H9 (cell line): Measurements from ENCODE around the gene RAI14. TPM values are rescaled to one million over a fixed set of nuclear protein-coding genes. Genes with fewer than 3 reads are reported as not detected.

Experiments used
- DNase-seq: peaks from one replicate; pipeline ENCODE4 v3.0.0-alpha.2; 2017
- H2AFZ ChIP-seq: one replicate; pipeline ENCODE4 v1.6.1; 2013; ENCODE audit warnings: mild to moderate bottlenecking, low read length, control low read depth, moderate library complexity
- H2AK5ac ChIP-seq: 2 replicates; pipeline ENCODE4 v1.6.1; 2013; ENCODE audit warnings: low read length, control low read depth, mixed read lengths; ENCODE audit not compliant: insufficient read length
- H2BK120ac ChIP-seq: one replicate; pipeline ENCODE4 v1.6.1; 2013; ENCODE audit warnings: low read depth, mild to moderate bottlenecking, low read length, control low read depth, inconsistent platforms; ENCODE audit not compliant: poor library complexity, severe bottlenecking
- H2BK12ac ChIP-seq: 2 replicates; pipeline ENCODE4 v1.6.1; 2013; ENCODE audit warnings: low read length, control low read depth, mixed read lengths, low read depth; ENCODE audit not compliant: insufficient read length
- H2BK15ac ChIP-seq: 2 replicates; pipeline ENCODE4 v1.6.1; 2013; ENCODE audit warnings: low read depth, low read length, control low read depth
- H2BK20ac ChIP-seq: one replicate; pipeline ENCODE4 v1.6.1; 2013; ENCODE audit warnings: low read depth, mild to moderate bottlenecking, low read length, control low read depth, inconsistent platforms; ENCODE audit not compliant: poor library complexity, severe bottlenecking
- H2BK5ac ChIP-seq: 2 replicates; pipeline ENCODE4 v1.6.1; 2013; ENCODE audit warnings: low read length, control low read depth, mixed read lengths; ENCODE audit not compliant: insufficient read length
- H3K14ac ChIP-seq: 2 replicates; pipeline ENCODE4 v1.6.1; 2013; ENCODE audit warnings: low read length, control low read depth; ENCODE audit not compliant: insufficient read depth
- H3K18ac ChIP-seq: 2 replicates; pipeline ENCODE4 v1.6.1; 2013; ENCODE audit warnings: low read depth, mild to moderate bottlenecking, mixed read lengths, low read length, control low read depth; ENCODE audit not compliant: insufficient read length
- H3K23ac ChIP-seq: 2 replicates; pipeline ENCODE4 v1.6.1; 2013; ENCODE audit warnings: low read length, control low read depth, mixed read lengths, low read depth; ENCODE audit not compliant: insufficient read length
- H3K23me2 ChIP-seq: 2 replicates; pipeline ENCODE4 v1.6.1; 2013; ENCODE audit warnings: low read depth, mild to moderate bottlenecking, mixed read lengths, low read length, control low read depth; ENCODE audit not compliant: insufficient read length, poor library complexity, severe bottlenecking
- H3K27ac ChIP-seq: 2 replicates; pipeline ENCODE4 v1.5.1; 2013; ENCODE audit warnings: low read length, control low read depth, mixed read lengths, low read depth; ENCODE audit not compliant: insufficient read length
- H3K27me3 ChIP-seq: 2 replicates; pipeline ENCODE4 v1.6.1; 2013; ENCODE audit warnings: low read length, control low read depth, inconsistent platforms; ENCODE audit not compliant: insufficient read depth
- H3K4ac ChIP-seq: 2 replicates; pipeline ENCODE4 v1.6.1; 2013; ENCODE audit warnings: low read depth, mild to moderate bottlenecking, control low read depth, inconsistent platforms, low read length, moderate library complexity
- H3K4me1 ChIP-seq: 2 replicates; pipeline ENCODE4 v1.6.1; 2013; ENCODE audit warnings: low read length, control low read depth, inconsistent platforms; ENCODE audit not compliant: insufficient read depth
- H3K4me2 ChIP-seq: 2 replicates; pipeline ENCODE4 v1.6.1; 2013; ENCODE audit warnings: low read length, control low read depth, mixed read lengths; ENCODE audit not compliant: insufficient read length, insufficient read depth
- H3K56ac ChIP-seq: 2 replicates; pipeline ENCODE4 v1.6.1; 2013; ENCODE audit warnings: low read depth, mild to moderate bottlenecking, mixed read lengths, low read length, control low read depth; ENCODE audit not compliant: insufficient read length
- H3K79me1 ChIP-seq: 2 replicates; pipeline ENCODE4 v1.6.1; 2013; ENCODE audit warnings: low read depth, mild to moderate bottlenecking, moderate library complexity, low read length, control low read depth, inconsistent platforms; ENCODE audit not compliant: insufficient read depth, poor library complexity, severe bottlenecking
- H3K79me2 ChIP-seq: 2 replicates; pipeline ENCODE4 v1.6.1; 2013; ENCODE audit warnings: low read length, control low read depth, inconsistent platforms; ENCODE audit not compliant: insufficient read depth
- H3K9ac ChIP-seq: 2 replicates; pipeline ENCODE4 v1.6.1; 2013; ENCODE audit warnings: low read length, control low read depth, mixed read lengths; ENCODE audit not compliant: insufficient read length; ENCODE audit errors: extremely low read depth
- H3K9me3 ChIP-seq: one replicate; pipeline ENCODE4 v1.6.1; 2013; ENCODE audit warnings: low read depth, low read length, inconsistent platforms; ENCODE audit not compliant: control insufficient read depth
- H3T11ph ChIP-seq: one replicate; pipeline ENCODE4 v1.6.1; 2013; ENCODE audit warnings: mild to moderate bottlenecking, low read length, control low read depth, inconsistent platforms
- H4K20me1 ChIP-seq: one replicate; pipeline ENCODE4 v1.6.1; 2013; ENCODE audit not compliant: control insufficient read depth, insufficient read length, insufficient read depth
- H4K5ac ChIP-seq: 2 replicates; pipeline ENCODE4 v1.6.1; 2013; ENCODE audit warnings: low read depth, mild to moderate bottlenecking, mixed read lengths, low read length, control low read depth; ENCODE audit not compliant: insufficient read length
- H4K8ac ChIP-seq: replicated peaks from 2 replicates; pipeline ENCODE4 v1.6.1; 2013; ENCODE audit warnings: low read length, control low read depth, mixed read lengths, low read depth; ENCODE audit not compliant: insufficient read length
- H4K91ac ChIP-seq: 2 replicates; pipeline ENCODE4 v1.6.1; 2013; ENCODE audit warnings: low read depth, mild to moderate bottlenecking, moderate library complexity, mixed read lengths, low read length, control low read depth; ENCODE audit not compliant: insufficient read length
- H3K27ac Mint-ChIP-seq, 3 experiments: 2 replicates in 2 of 3; 3 replicates in 1 of 3; pipeline ENCODE4 v1.8.0; 2020 to 2021; ENCODE audit warnings: mixed read lengths in 3 of 3, mild to moderate bottlenecking in 1 of 3, moderate library complexity in 1 of 3
- H3K27me3 Mint-ChIP-seq: 2 replicates; pipeline ENCODE4 v1.8.0; 2021; ENCODE audit warnings: low read depth, mild to moderate bottlenecking, moderate library complexity, mixed read lengths
- H3K36me3 Mint-ChIP-seq, 3 experiments: 2 replicates in 2 of 3; 3 replicates in 1 of 3; pipeline ENCODE4 v1.8.0; 2020 to 2021; ENCODE audit warnings: low read depth in 3 of 3, mixed read lengths in 3 of 3; ENCODE audit not compliant: insufficient read depth in 1 of 3
- H3K4me1 Mint-ChIP-seq, 2 experiments: 2 replicates each; pipeline ENCODE4 v1.8.0; 2020; ENCODE audit warnings: mixed read lengths in 2 of 2
- H3K4me3 Mint-ChIP-seq, 2 experiments: 2 replicates in 1 of 2; 3 replicates in 1 of 2; pipeline ENCODE4 v1.8.0; 2020 to 2021; ENCODE audit warnings: mild to moderate bottlenecking in 2 of 2, mixed read lengths in 2 of 2, moderate library complexity in 1 of 2
- H3K9me3 Mint-ChIP-seq, 2 experiments: 2 replicates in 1 of 2; 3 replicates in 1 of 2; pipeline ENCODE4 v1.8.0; 2020; ENCODE audit warnings: mild to moderate bottlenecking in 2 of 2, mixed read lengths in 2 of 2, moderate library complexity in 1 of 2
- WGBS: extraction: QIAGEN DNeasy Blood & Tissue Kit; methylation state at CpG from one replicate; pipeline ENCODE4 v1.1.7; 2013; ENCODE audit warnings: missing lambda C conversion rate, low lambda C conversion rate, mixed read lengths; ENCODE audit not compliant: insufficient read length; ENCODE audit errors: extremely low coverage; 5-methylcytosine and 5-hydroxymethylcytosine counted together
- total RNA-seq: library from RNA; stranded (reverse); gene quantifications from 2 replicates; pipeline ENCODE4 v1.2.1, GENCODE V29; 2021
- TF ChIP-seq, protein P1 (sequence below): fragments of 200-600 bp; sonication (generic); conservative IDR thresholded peaks from 3 replicates; pipeline ENCODE4 v1.8.0; 2021; ENCODE audit warnings: antibody characterized with exemption, mild to moderate bottlenecking

Gene RAI14
- total RNA-seq, 1 experiment from 2014 or later = 127 TPM

DNA sequence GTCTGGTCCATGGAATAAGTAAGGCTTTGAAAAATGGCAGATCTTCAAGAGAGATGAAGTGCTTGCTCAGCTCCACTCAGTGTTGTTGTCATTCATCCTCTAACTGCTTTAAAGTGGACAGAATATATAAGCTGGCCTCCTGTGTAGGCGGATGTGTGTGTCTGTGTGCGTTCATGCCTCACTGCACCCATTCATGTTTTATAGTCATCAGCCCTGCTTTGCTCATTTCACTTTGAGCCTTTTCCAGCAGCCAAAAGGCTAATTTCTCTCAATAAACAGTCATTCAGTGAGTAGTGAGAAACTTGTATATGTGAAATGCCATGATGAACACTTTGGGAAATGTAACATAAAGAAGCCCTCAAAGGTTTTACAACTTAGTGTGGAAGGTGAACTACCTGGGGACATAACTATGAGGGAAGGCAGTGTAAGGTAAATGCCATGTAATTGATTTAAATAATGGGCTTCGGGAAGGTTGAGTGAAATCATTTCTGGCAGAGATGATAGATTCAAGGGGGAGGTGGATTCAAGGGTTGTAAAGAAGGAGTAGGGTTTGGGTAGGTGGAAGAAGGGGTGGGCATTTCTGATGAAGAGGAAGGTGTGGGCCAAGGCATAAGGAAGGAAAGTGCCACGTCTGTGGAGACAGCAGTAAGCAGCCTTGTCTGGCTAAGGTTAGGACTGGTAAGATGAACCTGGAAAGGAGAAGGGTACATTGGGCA lies 198.5 kb downstream of the RAI14 start:
- H3K4me1 ChIP-seq = no peaks in the 10 kb centered on the region
- WGBS = no CpG with 5 or more reads among the region's 4 CpGs

More for the DNA sequence above, 198.5 kb downstream of the RAI14 start:
- H3K36me3 Mint-ChIP-seq = peaks cover 0 to 4% (median 2%) of the 10 kb centered on the region in 3 experiments; a peak in 3 of 7 replicates
- Histone ChIP-seq H3K4ac (no peak overlapping the region), H2AFZ (no peak overlapping the region), H3K9ac (no peak overlapping the region), H3K4me2 (no peak overlapping the region), H2BK12ac (no peak overlapping the region), H2BK20ac (no peak overlapping the region), H2BK15ac (no peak overlapping the region), H3K23me2 (no peaks in the 10 kb centered on the region), H2BK5ac (no peak overlapping the region), H4K5ac (no peak overlapping the region), H3K27ac (no peak overlapping the region), H3K27me3 (no peaks in the 10 kb centered on the region), H3K18ac (no peak overlapping the region), H4K20me1 (no peaks in the 10 kb centered on the region), H3K14ac (no peak overlapping the region; the same call in 1 of the 2 replicates), H3T11ph (no peak overlapping the region), H3K23ac (no peak overlapping the region), H3K79me2 (no peaks in the 10 kb centered on the region), H3K56ac (no peak overlapping the region), H3K79me1 (no peaks in the 10 kb centered on the region), H2BK120ac (no peak overlapping the region), H3K9me3 (no peaks in the 10 kb centered on the region), H4K8ac (no peak overlapping the region), H2AK5ac (no peak overlapping the region), H4K91ac (no peak overlapping the region)
- TF ChIP-seq, protein P1, sequence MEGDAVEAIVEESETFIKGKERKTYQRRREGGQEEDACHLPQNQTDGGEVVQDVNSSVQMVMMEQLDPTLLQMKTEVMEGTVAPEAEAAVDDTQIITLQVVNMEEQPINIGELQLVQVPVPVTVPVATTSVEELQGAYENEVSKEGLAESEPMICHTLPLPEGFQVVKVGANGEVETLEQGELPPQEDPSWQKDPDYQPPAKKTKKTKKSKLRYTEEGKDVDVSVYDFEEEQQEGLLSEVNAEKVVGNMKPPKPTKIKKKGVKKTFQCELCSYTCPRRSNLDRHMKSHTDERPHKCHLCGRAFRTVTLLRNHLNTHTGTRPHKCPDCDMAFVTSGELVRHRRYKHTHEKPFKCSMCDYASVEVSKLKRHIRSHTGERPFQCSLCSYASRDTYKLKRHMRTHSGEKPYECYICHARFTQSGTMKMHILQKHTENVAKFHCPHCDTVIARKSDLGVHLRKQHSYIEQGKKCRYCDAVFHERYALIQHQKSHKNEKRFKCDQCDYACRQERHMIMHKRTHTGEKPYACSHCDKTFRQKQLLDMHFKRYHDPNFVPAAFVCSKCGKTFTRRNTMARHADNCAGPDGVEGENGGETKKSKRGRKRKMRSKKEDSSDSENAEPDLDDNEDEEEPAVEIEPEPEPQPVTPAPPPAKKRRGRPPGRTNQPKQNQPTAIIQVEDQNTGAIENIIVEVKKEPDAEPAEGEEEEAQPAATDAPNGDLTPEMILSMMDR = no peak
- no peaks in the 10 kb centered on the region for H3K9me3 Mint-ChIP-seq
- H3K4me3 Mint-ChIP-seq = no peak overlapping the region
- no peak overlapping the region for H3K27ac Mint-ChIP-seq
- H3K27me3 Mint-ChIP-seq = no peaks in the 10 kb centered on the region
- no peak for DNase-seq
- H3K4me1 Mint-ChIP-seq = no peaks in the 10 kb centered on the region
